Measurements from ENCODE around the gene CAAP1. TPM values are rescaled to one million over a fixed set of nuclear protein-coding genes. Genes with fewer than 3 reads are reported as not detected.

CAAP1 gene
- total and polyA plus RNA-seq, 10 of the 15 experiments (the other 5 are each of a cell fraction or from before 2014, with no cell fraction given) = 11.0 to 27.5 (median 20.5) TPM

- TF ChIP-seq ATF3 (IDR thresholded peaks at IDR 0.05; ENCODE audit: borderline replicate concordance, extremely low read depth, low read depth, low read length) (peak; percentile 56; the same call in 1 of the 2 replicates), RB1 (IDR thresholded peaks at IDR 0.05; ENCODE audit: borderline replicate concordance) (peak; percentile 44; the same call in 1 of the 2 replicates), SRF (IDR thresholded peaks at IDR 0.05; ENCODE audit: low read depth in 2 of 2, low read length in 2 of 2) (peak; percentile 41 to 92; a peak in 3 of 4 replicates), PAX5 (IDR thresholded peaks at IDR 0.05; ENCODE audit: borderline replicate concordance, low read depth, low read length) (peak; percentile 74), E2F8 (IDR thresholded peaks at IDR 0.05; ENCODE audit: low read depth, partially characterized antibody) (peak; percentile 33), KLF5 (IDR thresholded peaks at IDR 0.05; ENCODE audit: partially characterized antibody) (no peak), IKZF1 (conservative IDR thresholded peaks at IDR 0.05) (peak; percentile 98), NBN (IDR thresholded peaks at IDR 0.05) (peak; percentile 97), NRF1 (conservative IDR thresholded peaks at IDR 0.05; ENCODE audit: low read depth, low read length) (no peak), ZZZ3 (IDR thresholded peaks at IDR 0.05; ENCODE audit: control insufficient read depth, insufficient read length, low read depth) (no peak), MYC (IDR thresholded peaks at IDR 0.05; ENCODE audit: insufficient read depth, insufficient read length, insufficient replicate concordance, low read length, severe bottlenecking) (peak; percentile 17), HCFC1 (IDR thresholded peaks at IDR 0.05; ENCODE audit: low read length) (peak; percentile 86), CREM (IDR thresholded peaks at IDR 0.05; ENCODE audit: low read depth) (peak; percentile 100), ASH2L (IDR thresholded peaks at IDR 0.05; ENCODE audit: borderline replicate concordance, low read depth) (peak; percentile 99; the same call in 1 of the 2 replicates), KDM1A (IDR thresholded peaks at IDR 0.05; ENCODE audit: borderline replicate concordance) (no peak), ZBED1 (IDR thresholded peaks at IDR 0.05; ENCODE audit: borderline replicate concordance) (0 out of 2 replicates have a peak, but pooled peaks have one; percentile 25), KAT2A (conservative IDR thresholded peaks at IDR 0.05; ENCODE audit: control insufficient read depth, low read depth, low read length) (no peak), GATAD2B (conservative IDR thresholded peaks at IDR 0.05; ENCODE audit: low read depth) (peak; percentile 93), POLR2AphosphoS5 (IDR thresholded peaks at IDR 0.05; ENCODE audit: low read length) (peak; percentile 98), USF2 (IDR thresholded peaks at IDR 0.05; ENCODE audit: borderline replicate concordance, low read depth, low read length) (no peak), TARDBP (IDR thresholded peaks at IDR 0.05; ENCODE audit: borderline replicate concordance) (peak; percentile 88; the same call in 1 of the 2 replicates), EP300 (IDR thresholded peaks at IDR 0.05; ENCODE audit: borderline replicate concordance in 1 of 2, control insufficient read depth in 1 of 2, low read depth in 2 of 2, low read length in 2 of 2) (peak in 1 of 2 experiments; percentile 15; a peak in 1 of 4 replicates), NR2C2 (IDR thresholded peaks at IDR 0.05; ENCODE audit: borderline replicate concordance, control insufficient read depth, insufficient read length, low read depth) (no peak), MTA2 (IDR thresholded peaks at IDR 0.05; ENCODE audit: low read depth) (no peak), FOXK2 (IDR thresholded peaks at IDR 0.05) (no peak)
Measured at GRCh38 chr9:26892251-26893029, at the start of gene CAAP1 (continued).
